ENCODE measurements around the gene FHIT. TPM values are rescaled to one million over a fixed set of nuclear protein-coding genes. Genes with fewer than 3 reads are reported as not detected.

Gene FHIT
- total RNA-seq, 1 experiment from 2014 or later: 3.6 TPM

- no peak overlapping the region for H3K4me2 ChIP-seq (ENCODE audit: low read length)
- ChIA-PET POLR2A (ENCODE audit: unreplicated experiment) (interaction anchor here (0.6 kb wide), 1 partner anchor 1406 kb away, joined by 3 read pairs; no protein-coding TSS in a partner anchor), CTCF (no interaction called here)
- H3K27ac ChIP-seq (ENCODE audit: low read length): no peak overlapping the region
- H4K20me1 ChIP-seq (ENCODE audit: low read length): no peaks in the 10 kb centered on the region
- DNase-seq (no peak), ATAC-seq (no peak)
- H3K9me2 ChIP-seq (replicated peaks; ENCODE audit: low read length): no peaks in the 10 kb centered on the region
- no peaks in the 10 kb centered on the region for H3K27me3 ChIP-seq (ENCODE audit: low read length)
- intact Hi-C loops (cut with micrococcal nuclease): no loop called here
- no peak overlapping the region for H2AFZ ChIP-seq (ENCODE audit: low read length)
- H3F3A ChIP-seq (ENCODE audit: low read length, unreplicated experiment): no peaks in the 10 kb centered on the region
- no peak overlapping the region for H3K9ac ChIP-seq (ENCODE audit: low read length)
- H3K4me3 ChIP-seq (ENCODE audit: low read length): no peak overlapping the region
- no peaks in the 10 kb centered on the region for H3K9me3 ChIP-seq (ENCODE audit: low read length)
- H3K4me1 ChIP-seq (ENCODE audit: insufficient read depth, low read length): no peaks in the 10 kb centered on the region
- BruUV-seq (replicated peaks): no TSS peak
- TF ChIP-seq EZH2 (IDR thresholded peaks at IDR 0.05; ENCODE audit: low read length, unreplicated experiment) (no peak), CTCF (conservative IDR thresholded peaks at IDR 0.05; ENCODE audit: low read depth, low read length) (no peak), EZH2phosphoT487 (IDR thresholded peaks at IDR 0.05; ENCODE audit: borderline replicate concordance, low read length) (no peak)
- H3K36me3 ChIP-seq (ENCODE audit: low read depth, low read length): no peaks in the 10 kb centered on the region
- no peaks in the 10 kb centered on the region for H3K79me2 ChIP-seq (ENCODE audit: low read length)
These were observed 458.9 kb downstream of the FHIT start for GRCh38 chr3:60792249-60792852.

- BruUV-seq (replicated peaks): no TSS peak
These were observed 463.1 kb downstream of the FHIT start for GRCh38 chr3:60788185-60788584.

More at GRCh38 chr3:60788185-60788584, 463.1 kb downstream of the FHIT start:
- ChIA-PET POLR2A (ENCODE audit: unreplicated experiment) (no interaction called here), CTCF (no interaction called here)
- no peak overlapping the region for H3K9ac ChIP-seq (ENCODE audit: low read length)
- no peaks in the 10 kb centered on the region for H3K79me2 ChIP-seq (ENCODE audit: low read length)
- H3K4me3 ChIP-seq (ENCODE audit: low read length): no peak overlapping the region
- H3K9me2 ChIP-seq (replicated peaks; ENCODE audit: low read length): no peaks in the 10 kb centered on the region
- H3K4me2 ChIP-seq (ENCODE audit: low read length): no peak overlapping the region
- no peaks in the 10 kb centered on the region for H3K27me3 ChIP-seq (ENCODE audit: low read length)
- H3K4me1 ChIP-seq (ENCODE audit: insufficient read depth, low read length): no peaks in the 10 kb centered on the region
- H3K9me3 ChIP-seq (ENCODE audit: low read length): no peaks in the 10 kb centered on the region
- TF ChIP-seq CTCF (conservative IDR thresholded peaks at IDR 0.05; ENCODE audit: low read depth, low read length): no peak
- no peak for TF ChIP-seq EZH2 (IDR thresholded peaks at IDR 0.05; ENCODE audit: low read length, unreplicated experiment)
- no peak for TF ChIP-seq EZH2phosphoT487 (IDR thresholded peaks at IDR 0.05; ENCODE audit: borderline replicate concordance, low read length)
- ATAC-seq (no peak), DNase-seq (no peak)
- H4K20me1 ChIP-seq (ENCODE audit: low read length): no peaks in the 10 kb centered on the region
- no peaks in the 10 kb centered on the region for H3F3A ChIP-seq (ENCODE audit: low read length, unreplicated experiment)
- H3K36me3 ChIP-seq (ENCODE audit: low read depth, low read length): no peaks in the 10 kb centered on the region
- H3K27ac ChIP-seq (ENCODE audit: low read length): no peak overlapping the region
- H2AFZ ChIP-seq (ENCODE audit: low read length): no peak overlapping the region
- intact Hi-C loops (cut with micrococcal nuclease): no loop called here

All from PC-3 (cell line).